ENCODE data around the gene GLYATL1.

DNA sequence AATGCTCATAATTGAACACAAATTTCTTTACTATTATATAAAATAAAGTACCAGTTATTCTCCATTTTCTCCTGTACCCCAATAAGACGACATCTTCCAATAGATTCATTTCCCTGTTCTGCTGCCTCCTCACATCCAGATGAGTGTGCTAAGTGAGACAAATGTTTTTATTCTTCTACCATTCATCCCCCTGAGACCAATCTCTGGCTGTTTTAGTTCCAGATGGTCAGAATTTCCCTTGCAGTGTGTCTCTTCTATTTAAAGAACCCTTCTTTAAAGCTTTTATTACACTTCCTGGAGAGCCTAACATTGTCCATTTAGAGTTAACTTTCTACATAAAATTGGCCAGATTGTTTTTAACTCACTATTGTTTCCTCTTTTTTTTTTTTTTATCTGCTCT, 41.2 kb upstream of the GLYATL1 start:
- TF ChIP-seq, protein P1, sequence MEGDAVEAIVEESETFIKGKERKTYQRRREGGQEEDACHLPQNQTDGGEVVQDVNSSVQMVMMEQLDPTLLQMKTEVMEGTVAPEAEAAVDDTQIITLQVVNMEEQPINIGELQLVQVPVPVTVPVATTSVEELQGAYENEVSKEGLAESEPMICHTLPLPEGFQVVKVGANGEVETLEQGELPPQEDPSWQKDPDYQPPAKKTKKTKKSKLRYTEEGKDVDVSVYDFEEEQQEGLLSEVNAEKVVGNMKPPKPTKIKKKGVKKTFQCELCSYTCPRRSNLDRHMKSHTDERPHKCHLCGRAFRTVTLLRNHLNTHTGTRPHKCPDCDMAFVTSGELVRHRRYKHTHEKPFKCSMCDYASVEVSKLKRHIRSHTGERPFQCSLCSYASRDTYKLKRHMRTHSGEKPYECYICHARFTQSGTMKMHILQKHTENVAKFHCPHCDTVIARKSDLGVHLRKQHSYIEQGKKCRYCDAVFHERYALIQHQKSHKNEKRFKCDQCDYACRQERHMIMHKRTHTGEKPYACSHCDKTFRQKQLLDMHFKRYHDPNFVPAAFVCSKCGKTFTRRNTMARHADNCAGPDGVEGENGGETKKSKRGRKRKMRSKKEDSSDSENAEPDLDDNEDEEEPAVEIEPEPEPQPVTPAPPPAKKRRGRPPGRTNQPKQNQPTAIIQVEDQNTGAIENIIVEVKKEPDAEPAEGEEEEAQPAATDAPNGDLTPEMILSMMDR (IDR thresholded peaks at IDR 0.05) = no peak
- TF ChIP-seq POLR2A (IDR thresholded peaks at IDR 0.05) = no peak

Data from heart left ventricle (tissue), 13 donors.